ENCODE results near the gene VAV3. TPM values are rescaled to one million over a fixed set of nuclear protein-coding genes. Genes with fewer than 3 reads are reported as not detected.
"Not testable (repeated sequence)": the region's sequence is repeated elsewhere in the genome, so short reads cannot be mapped to it uniquely, and the experiment has no call there.

The VAV3 gene
- total RNA-seq, 2 experiments from 2014 or later, result 2.3 to 8.3 TPM

- no TSS peak for BruUV-seq (replicated peaks)
- Histone ChIP-seq H3K27ac (ENCODE audit: low read depth, low read length, poor library complexity, severe bottlenecking) (no peak overlapping the region), H3K4me1 (ENCODE audit: insufficient read depth, low read length, poor library complexity, severe bottlenecking) (no peaks in the 10 kb centered on the region), H4K20me1 (ENCODE audit: insufficient read depth, low read length) (no peaks in the 10 kb centered on the region), H3K9me3 (ENCODE audit: low read length) (no peaks in the 10 kb centered on the region), H3K79me2 (ENCODE audit: insufficient read depth, low read depth, low read length) (no peaks in the 10 kb centered on the region), H2AFZ (ENCODE audit: low read length) (no peak overlapping the region), H3K36me3 (ENCODE audit: insufficient read depth, low read length) (no peaks in the 10 kb centered on the region), H3K4me3 (ENCODE audit: low read depth, low read length, poor library complexity, severe bottlenecking) (no peak overlapping the region), H3K9me2 (ENCODE audit: insufficient read depth, low read length) (no peaks in the 10 kb centered on the region), H3K4me2 (ENCODE audit: low read length) (no peak overlapping the region)
- CTCF ChIA-PET (ENCODE audit: unreplicated experiment), result no interaction called here
- no peak for DNase-seq (ENCODE audit: low spot score)
- no peak for TF ChIP-seq EZH2phosphoT487 (IDR thresholded peaks at IDR 0.05; ENCODE audit: borderline replicate concordance, low read depth, low read length)
- TF ChIP-seq CTCF (conservative IDR thresholded peaks at IDR 0.05; ENCODE audit: low read length), result no peak
- intact Hi-C loops (cut with micrococcal nuclease; ENCODE audit: unreplicated experiment), result no loop called here
- POLR2A ChIA-PET, result interaction anchor here (0.6 to 0.7 kb wide), 2 partner anchors 72 to 523 kb away, joined by 5 read pairs; no protein-coding TSS in a partner anchor
Measured at GRCh38 chr1:107657356-107657755, 307.6 kb downstream of the VAV3 start.

GRCh38 chr1:107653765-107654164 lies 311.2 kb downstream of the VAV3 start:
- Histone ChIP-seq H3K4me2 (ENCODE audit: low read length) (no peak overlapping the region), H3K9me3 (ENCODE audit: low read length) (no peaks in the 10 kb centered on the region), H3K27ac (ENCODE audit: low read depth, low read length, poor library complexity, severe bottlenecking) (no peak overlapping the region), H3K79me2 (ENCODE audit: insufficient read depth, low read depth, low read length) (no peaks in the 10 kb centered on the region), H3K4me3 (ENCODE audit: low read depth, low read length, poor library complexity, severe bottlenecking) (no peak overlapping the region), H3K9me2 (ENCODE audit: insufficient read depth, low read length) (no peaks in the 10 kb centered on the region), H3K4me1 (ENCODE audit: insufficient read depth, low read length, poor library complexity, severe bottlenecking) (no peaks in the 10 kb centered on the region), H2AFZ (ENCODE audit: low read length) (no peak overlapping the region), H4K20me1 (ENCODE audit: insufficient read depth, low read length) (no peaks in the 10 kb centered on the region), H3K36me3 (ENCODE audit: insufficient read depth, low read length) (no peaks in the 10 kb centered on the region)
- TF ChIP-seq EZH2phosphoT487 (IDR thresholded peaks at IDR 0.05; ENCODE audit: borderline replicate concordance, low read depth, low read length) (no peak), CTCF (conservative IDR thresholded peaks at IDR 0.05; ENCODE audit: low read length) (no peak)
- intact Hi-C loops (cut with micrococcal nuclease; ENCODE audit: unreplicated experiment), result no loop called here
- DNase-seq (ENCODE audit: low spot score), result no peak
- CTCF ChIA-PET (ENCODE audit: unreplicated experiment), result no interaction called here
- POLR2A ChIA-PET, result no interaction called here
- no TSS peak for BruUV-seq (replicated peaks)

GRCh38 chr1:107653005-107653404 lies 312.0 kb downstream of the VAV3 start:
- Histone ChIP-seq H3K27ac (ENCODE audit: low read depth, low read length, poor library complexity, severe bottlenecking) (no peak overlapping the region), H3K4me2 (ENCODE audit: low read length) (no peak overlapping the region), H3K79me2 (ENCODE audit: insufficient read depth, low read depth, low read length) (no peaks in the 10 kb centered on the region), H4K20me1 (ENCODE audit: insufficient read depth, low read length) (no peaks in the 10 kb centered on the region), H3K9me3 (ENCODE audit: low read length) (no peaks in the 10 kb centered on the region), H3K9me2 (ENCODE audit: insufficient read depth, low read length) (no peaks in the 10 kb centered on the region), H3K4me1 (ENCODE audit: insufficient read depth, low read length, poor library complexity, severe bottlenecking) (no peaks in the 10 kb centered on the region), H2AFZ (ENCODE audit: low read length) (no peak overlapping the region), H3K36me3 (ENCODE audit: insufficient read depth, low read length) (no peaks in the 10 kb centered on the region), H3K4me3 (ENCODE audit: low read depth, low read length, poor library complexity, severe bottlenecking) (no peak overlapping the region)
- BruUV-seq (replicated peaks), result no TSS peak
- CTCF ChIA-PET (ENCODE audit: unreplicated experiment), result no interaction called here
- intact Hi-C loops (cut with micrococcal nuclease; ENCODE audit: unreplicated experiment), result no loop called here
- POLR2A ChIA-PET, result no interaction called here
- no peak for DNase-seq (ENCODE audit: low spot score)
- TF ChIP-seq CTCF (conservative IDR thresholded peaks at IDR 0.05; ENCODE audit: low read length) (no peak), EZH2phosphoT487 (IDR thresholded peaks at IDR 0.05; ENCODE audit: borderline replicate concordance, low read depth, low read length) (no peak)

GRCh38 chr1:107650825-107651224 lies 314.2 kb downstream of the VAV3 start:
- H3K4me3 ChIP-seq (ENCODE audit: low read depth, low read length, poor library complexity, severe bottlenecking); H2AFZ ChIP-seq (ENCODE audit: low read length); H3K9me2 ChIP-seq (ENCODE audit: insufficient read depth, low read length); BruUV-seq (replicated peaks); H3K79me2 ChIP-seq (ENCODE audit: insufficient read depth, low read depth, low read length); H3K9me3 ChIP-seq (ENCODE audit: low read length); POLR2A ChIA-PET; DNase-seq (ENCODE audit: low spot score); H3K36me3 ChIP-seq (ENCODE audit: insufficient read depth, low read length); H3K4me1 ChIP-seq (ENCODE audit: insufficient read depth, low read length, poor library complexity, severe bottlenecking); intact Hi-C loops (cut with micrococcal nuclease; ENCODE audit: unreplicated experiment); CTCF ChIA-PET (ENCODE audit: unreplicated experiment); H3K4me2 ChIP-seq (ENCODE audit: low read length); H4K20me1 ChIP-seq (ENCODE audit: insufficient read depth, low read length); H3K27ac ChIP-seq (ENCODE audit: low read depth, low read length, poor library complexity, severe bottlenecking): not testable (repeated sequence)

All from OCI-LY7 (cell line).